HG02840 (cell line): ENCODE data around the gene DPP10.

Experiments used
- ATAC-seq: cut with Tn5 transposase; IDR thresholded peaks from one replicate; pipeline ENCODE4 v1.9.1; 2021; ENCODE audit warnings: mild to moderate bottlenecking, moderate library complexity, moderate number of reproducible peaks; ENCODE audit not compliant: unreplicated experiment, low FRiP score

DPP10 gene

GRCh38 chr2:114577657-114578056, 135.2 kb downstream of the DPP10 start:
- no peak for ATAC-seq

GRCh38 chr2:114579542-114579941, 137.1 kb downstream of the DPP10 start:
- ATAC-seq = no peak

GRCh38 chr2:114580691-114581090, 138.2 kb downstream of the DPP10 start:
- ATAC-seq = no peak

GRCh38 chr2:114598329-114598728, 155.9 kb downstream of the DPP10 start:
- no peak for ATAC-seq

- no peak for ATAC-seq
These were observed 166.8 kb downstream of the DPP10 start for GRCh38 chr2:114609203-114609602.

GRCh38 chr2:114609801-114610200, 167.4 kb downstream of the DPP10 start:
- ATAC-seq = no peak

GRCh38 chr2:114610677-114611076, 168.2 kb downstream of the DPP10 start:
- ATAC-seq = no peak

GRCh38 chr2:114614592-114614991, 172.2 kb downstream of the DPP10 start:
- no peak for ATAC-seq

- no peak for ATAC-seq
These were observed 186.0 kb downstream of the DPP10 start for GRCh38 chr2:114628481-114628880.

- ATAC-seq = no peak
These were observed 188.7 kb downstream of the DPP10 start for GRCh38 chr2:114631146-114631545.

GRCh38 chr2:114642166-114642770, 199.8 kb downstream of the DPP10 start:
- ATAC-seq = no peak

- no peak for ATAC-seq
These were observed 200.6 kb downstream of the DPP10 start for GRCh38 chr2:114642988-114643553.

- ATAC-seq = no peak
These were observed 209.5 kb downstream of the DPP10 start for GRCh38 chr2:114651933-114652332.

GRCh38 chr2:114659880-114660279, 217.4 kb downstream of the DPP10 start:
- no peak for ATAC-seq

- no peak for ATAC-seq
These were observed 219.8 kb downstream of the DPP10 start for GRCh38 chr2:114661971-114662939.

- no peak for ATAC-seq
These were observed 226.0 kb downstream of the DPP10 start for GRCh38 chr2:114668415-114668814.

GRCh38 chr2:114683251-114683650, 240.8 kb downstream of the DPP10 start:
- ATAC-seq = no peak

GRCh38 chr2:114684403-114684802, 242.0 kb downstream of the DPP10 start:
- ATAC-seq = no peak

GRCh38 chr2:114685102-114685501, 242.7 kb downstream of the DPP10 start:
- ATAC-seq = no peak

GRCh38 chr2:114688241-114688640, 245.8 kb downstream of the DPP10 start:
- ATAC-seq = no peak

- no peak for ATAC-seq
These were observed 256.1 kb downstream of the DPP10 start for GRCh38 chr2:114698520-114698919.
